Adrenal gland (tissue), 12 donors: ENCODE data around the gene TGDS. TPM values are rescaled to one million over a fixed set of nuclear protein-coding genes. Genes with fewer than 3 reads are reported as not detected.

Source experiments
- DNase-seq, 7 donors: peaks; one replicate each; pipeline ENCODE4 v3.0.0-alpha.2; 2019 to 2020
- H3K27ac ChIP-seq, 5 donors: fragments of 200-600 bp; sonication (generic) in 4 of 5; 1 replicate in 3 of 5; 2 replicates in 2 of 5; pipeline versions ENCODE4 v1.5.1 to v1.8.0; 2016 to 2020; ENCODE audit warnings: mild to moderate bottlenecking in 1 of 5
- H3K27me3 ChIP-seq: fragments of 200-600 bp; 2 replicates; pipeline ENCODE4 v1.8.0; 2021
- H3K36me3 ChIP-seq, 2 donors: fragments of 200-600 bp; replicated peaks in 1 of 2; 1 replicate in 1 of 2; 2 replicates in 1 of 2; pipeline versions ENCODE4 v1.5.1 to v1.8.0; 2018 to 2022
- H3K4me1 ChIP-seq, 2 donors: fragments of 200-600 bp; replicated peaks in 1 of 2; 1 replicate in 1 of 2; 2 replicates in 1 of 2; pipeline versions ENCODE4 v1.5.1 to v1.8.0; 2018 to 2021
- H3K4me3 ChIP-seq, 4 donors: fragments of 200-600 bp; sonication (generic) in 3 of 4; one replicate each; pipeline ENCODE4 v1.5.1; 2016 to 2018
- H3K9me3 ChIP-seq, 3 donors: fragments of 200-600 bp; sonication (generic) in 1 of 3; replicated peaks in 1 of 3; 1 replicate in 2 of 3; 2 replicates in 1 of 3; pipeline versions ENCODE4 v1.5.1 to v1.8.0; 2016 to 2021
- POLR2A ChIP-seq, 2 donors: fragments of 450-650 bp; IDR thresholded peaks; one replicate each; pipeline ENCODE4 v1.6.1; 2017; ENCODE audit warnings: antibody characterized with exemption in 2 of 2, mild to moderate bottlenecking in 2 of 2, moderate library complexity in 1 of 2
- WGBS, 4 donors: extraction: QIAGEN DNeasy Blood & Tissue Kit in 2 of 4; methylation state at CpG; one replicate each; pipeline versions ENCODE4 v1.1.5 to v1.1.7; 2013 to 2017; 5-methylcytosine and 5-hydroxymethylcytosine counted together
- intact Hi-C, 2 donors: fragments of 100-400 bp; cut with DNase I; formaldehyde crosslinking; loops; one replicate each; pipeline versions ENCODE4 v1.14.1 to v1.15.0; 2022 to 2023
- polyA plus RNA-seq, 3 donors: library from polyadenylated mRNA; stranded (reverse); fragments of 200-250 nt in 2 of 3; fragments of 350-450 nt in 1 of 3; fragmentation: Illumina TruSeq in 1 of 3; extraction: RNeasy Lipid Tissue Mini Kit (QIAGEN cat#74804) in 1 of 3; gene quantifications; one replicate each; pipeline ENCODE4 v1.2.3, GENCODE V29; 2013 to 2014
- total RNA-seq, 9 donors: library from RNA; depleted of rRNA in 4 of 9; stranded (reverse); fragments of >200 nt in 4 of 9; fragments of 120-200 nt in 1 of 9; fragmentation: NEBNext Ultra II Directional in 1 of 9; extraction: Animal tissue kit (Norgen Biotek cat#: 25700) in 1 of 9; gene quantifications; one replicate each; pipeline versions ENCODE4 v1.1.0 to v1.2.4, GENCODE V29; 2013 to 2023
- TF ChIP-seq, protein P1 (sequence below), 6 experiments: fragments of 450-650 bp in 4 of 6; fragments of 200-600 bp in 2 of 6; sonication (generic) in 1 of 6; IDR thresholded peaks; 1 replicate in 5 of 6; 2 replicates in 1 of 6; pipeline versions ENCODE4 v1.5.1 to v1.8.0; 2016 to 2021; ENCODE audit warnings: antibody characterized with exemption in 6 of 6, mild to moderate bottlenecking in 2 of 6, moderate library complexity in 1 of 6
- donor health status: healthy with polysubstance abuse.
- donor health status: Bipolar disorder and iron deficiency.
- donor health status: DM: yes; HTN: yes; CAD: no.
- donor health status: DM: no; HTN: no; CAD: no.
- donor health status: DM: no; HTN: no; CAD: no.
- donor health status: DM: yes; HTN: yes; CAD: no.

Gene TGDS
- total and polyA plus RNA-seq, 12 donors = 6.2 to 27.4 (median 11.6) TPM

DNA sequence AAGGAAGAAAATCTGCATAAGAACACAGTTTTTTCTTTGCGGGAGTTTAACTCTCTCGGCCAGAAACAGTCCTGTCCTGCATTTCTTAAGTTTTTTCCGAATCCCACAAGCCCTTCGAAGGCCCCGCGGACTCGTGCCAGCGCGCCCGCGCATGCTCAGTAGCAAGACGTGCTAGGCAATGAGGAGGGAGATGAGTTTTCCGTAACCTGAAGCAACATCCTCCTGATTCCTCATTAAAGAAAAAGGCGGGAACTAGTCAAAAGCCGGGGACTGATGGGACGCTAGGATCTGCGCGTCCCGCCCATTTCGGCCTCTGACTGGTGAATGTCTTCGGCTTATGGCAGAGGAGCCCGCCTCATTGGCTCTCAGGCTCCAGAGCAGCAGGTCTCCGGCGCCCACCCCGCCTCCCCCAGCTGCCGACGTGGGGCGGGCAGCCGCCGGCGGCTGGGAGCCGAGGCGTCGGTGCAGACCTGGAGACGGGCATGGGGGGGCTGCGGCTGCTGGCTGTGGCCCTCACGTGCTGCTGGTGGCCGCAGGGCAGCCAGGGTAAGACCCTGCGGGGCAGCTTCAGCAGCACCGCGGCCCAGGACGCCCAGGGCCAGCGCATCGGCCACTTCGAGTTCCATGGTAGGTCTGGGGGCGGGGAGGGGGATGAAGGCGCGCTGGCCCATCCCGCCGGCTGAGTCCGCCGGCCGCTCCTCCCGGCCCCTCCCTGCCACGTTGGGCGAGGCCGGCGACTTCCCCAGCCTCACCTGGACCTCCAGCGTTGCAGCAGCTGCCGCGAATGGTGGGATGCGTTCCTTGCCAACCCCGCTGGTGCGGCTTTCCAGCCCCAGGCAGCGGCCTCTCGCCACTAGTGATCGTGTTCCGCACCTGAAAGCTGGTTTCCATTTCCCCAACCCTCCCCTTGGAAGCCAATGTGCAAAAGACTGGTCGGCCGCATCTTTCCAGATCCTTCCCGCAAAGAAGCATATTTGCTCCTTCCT lies 5.8 kb upstream of the TGDS start, which contains the start of gene GPR180:
TSS of gene GPR180 (plus strand) at position 412 of the 986 bp plus-strand sequence. CDS start at position 483, 71 bp downstream.
- H3K27ac ChIP-seq = peak within 1 kb of the TSS in 4 of 5 donors; percentile 38 to 89 (median 76)
- intact Hi-C loops = no loop called here
- no peaks in the 10 kb centered on the region for H3K27me3 ChIP-seq
- DNase-seq = peak; percentile 93 to 99 (median 98)
- H3K4me1 ChIP-seq = peaks cover 0 to 10% of the 10 kb centered on the region in 2 donors
- TF ChIP-seq, protein P1, sequence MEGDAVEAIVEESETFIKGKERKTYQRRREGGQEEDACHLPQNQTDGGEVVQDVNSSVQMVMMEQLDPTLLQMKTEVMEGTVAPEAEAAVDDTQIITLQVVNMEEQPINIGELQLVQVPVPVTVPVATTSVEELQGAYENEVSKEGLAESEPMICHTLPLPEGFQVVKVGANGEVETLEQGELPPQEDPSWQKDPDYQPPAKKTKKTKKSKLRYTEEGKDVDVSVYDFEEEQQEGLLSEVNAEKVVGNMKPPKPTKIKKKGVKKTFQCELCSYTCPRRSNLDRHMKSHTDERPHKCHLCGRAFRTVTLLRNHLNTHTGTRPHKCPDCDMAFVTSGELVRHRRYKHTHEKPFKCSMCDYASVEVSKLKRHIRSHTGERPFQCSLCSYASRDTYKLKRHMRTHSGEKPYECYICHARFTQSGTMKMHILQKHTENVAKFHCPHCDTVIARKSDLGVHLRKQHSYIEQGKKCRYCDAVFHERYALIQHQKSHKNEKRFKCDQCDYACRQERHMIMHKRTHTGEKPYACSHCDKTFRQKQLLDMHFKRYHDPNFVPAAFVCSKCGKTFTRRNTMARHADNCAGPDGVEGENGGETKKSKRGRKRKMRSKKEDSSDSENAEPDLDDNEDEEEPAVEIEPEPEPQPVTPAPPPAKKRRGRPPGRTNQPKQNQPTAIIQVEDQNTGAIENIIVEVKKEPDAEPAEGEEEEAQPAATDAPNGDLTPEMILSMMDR (IDR thresholded peaks at IDR 0.05) = peak in 1 of 6 experiments; percentile 9
- peak; percentile 77 to 80 for TF ChIP-seq POLR2A (IDR thresholded peaks at IDR 0.05)
- peak within 1 kb of the TSS; percentile 57 to 81 (median 68) for H3K4me3 ChIP-seq
- no peaks in the 10 kb centered on the region for H3K9me3 ChIP-seq
- peaks cover 0 to 4% of the 10 kb centered on the region in 2 donors for H3K36me3 ChIP-seq
- 0 to 1% (median 0%) methylated on average over 26 to 71 of the region's 71 CpGs for WGBS, 4 donors

DNA sequence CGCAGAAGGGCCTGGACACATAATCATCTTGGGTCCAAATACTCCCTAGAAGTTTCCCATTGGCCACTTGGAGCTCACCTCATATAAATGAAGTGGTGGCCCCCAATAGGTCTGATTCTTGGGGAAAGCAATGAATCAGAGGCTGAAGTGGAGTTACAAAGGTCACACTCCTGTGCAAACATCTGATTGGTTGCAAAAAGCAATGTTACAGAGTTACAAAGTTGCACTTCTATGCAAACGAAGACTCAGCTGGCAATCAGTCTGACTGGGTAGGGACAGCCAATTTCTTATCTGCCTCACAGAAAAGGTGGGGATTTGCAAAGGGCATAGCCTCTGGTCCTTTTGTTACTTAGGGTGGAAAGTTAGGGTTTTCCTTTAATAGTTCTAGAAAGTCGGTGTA lies 3.9 kb upstream of the TGDS start:
- intact Hi-C loops = no loop called here
- peaks cover 4 to 18% of the 10 kb centered on the region in 2 donors for H3K4me1 ChIP-seq
- TF ChIP-seq POLR2A (IDR thresholded peaks at IDR 0.05) = no peak
- TF ChIP-seq, protein P1 (IDR thresholded peaks at IDR 0.05) = no peak
- no peak for DNase-seq
- H3K27me3 ChIP-seq = no peaks in the 10 kb centered on the region
- no peak overlapping the region for H3K27ac ChIP-seq
- no peaks in the 10 kb centered on the region for H3K36me3 ChIP-seq
- no peak overlapping the region for H3K4me3 ChIP-seq
- WGBS, 4 donors = 82 to 91% (median 90%) methylated on average over 3 of the region's 3 CpGs
- no peaks in the 10 kb centered on the region for H3K9me3 ChIP-seq

DNA sequence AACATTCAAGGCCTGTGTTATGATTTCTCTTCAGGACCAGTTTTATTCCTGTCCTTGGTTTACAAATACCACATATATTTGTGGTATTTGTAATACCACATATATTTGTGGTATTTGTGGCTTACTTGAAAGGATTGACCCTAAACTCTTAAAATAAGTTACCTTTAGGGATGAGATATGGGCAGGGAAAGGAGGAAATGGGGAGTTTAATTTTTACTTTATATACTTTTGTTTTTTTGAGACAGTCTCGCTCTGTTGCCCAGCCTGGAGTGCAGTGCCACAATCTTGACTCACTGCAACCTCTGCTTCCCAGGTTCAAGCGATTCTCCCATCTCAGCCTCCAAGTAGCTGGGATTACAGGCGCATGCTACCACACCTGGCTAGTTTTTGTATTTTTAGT lies 2.3 kb upstream of the TGDS start:
- WGBS, 4 donors = 92 to 97% (median 96%) methylated on average over 3 of the region's 3 CpGs
- intact Hi-C loops = no loop called here
- TF ChIP-seq, protein P1 (IDR thresholded peaks at IDR 0.05) = no peak
- TF ChIP-seq POLR2A (IDR thresholded peaks at IDR 0.05) = no peak
- no peak for DNase-seq
- Histone ChIP-seq H3K9me3 (no peaks in the 10 kb centered on the region), H3K36me3 (no peaks in the 10 kb centered on the region), H3K27me3 (no peaks in the 10 kb centered on the region), H3K4me1 (peaks cover 4 to 34% of the 10 kb centered on the region in 2 donors), H3K4me3 (no peak overlapping the region), H3K27ac (no peak overlapping the region)

DNA sequence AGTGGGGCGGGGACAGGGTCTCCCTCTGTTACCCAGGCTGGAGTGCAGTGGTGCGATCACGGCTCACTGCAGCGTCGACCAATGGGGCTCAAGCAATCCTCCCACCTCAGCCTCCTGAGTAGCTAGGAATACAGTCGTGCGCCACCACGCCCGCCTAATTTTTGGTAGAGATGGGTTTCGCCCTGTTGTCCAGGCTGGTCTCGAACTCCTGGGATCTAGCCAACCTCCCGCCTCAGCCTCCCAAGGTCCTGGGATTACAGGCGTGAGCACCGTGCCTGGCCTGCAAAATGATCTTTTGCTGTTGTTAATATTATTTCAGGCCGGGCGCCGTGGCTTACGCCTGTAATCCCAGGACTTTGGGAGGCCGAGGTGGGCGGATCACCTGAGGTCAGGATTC lies 621 bp upstream of the TGDS start:
- Histone ChIP-seq H3K27ac (peak overlapping the region in 1 of 5 donors; percentile 79), H3K4me3 (peak overlapping the region in 2 of 4 donors; percentile 79 to 90), H3K9me3 (no peaks in the 10 kb centered on the region), H3K27me3 (no peaks in the 10 kb centered on the region), H3K4me1 (peaks cover 4 to 25% of the 10 kb centered on the region in 2 donors), H3K36me3 (peaks cover 0 to 9% of the 10 kb centered on the region in 2 donors)
- intact Hi-C loops = no loop called here
- TF ChIP-seq, protein P1 (IDR thresholded peaks at IDR 0.05) = no peak
- TF ChIP-seq POLR2A (IDR thresholded peaks at IDR 0.05) = no peak
- DNase-seq = peak in 2 of 7 donors; percentile 11 to 20
- WGBS, 4 donors = 65 to 73% (median 68%) methylated on average over 14 to 20 of the region's 20 CpGs
